CD4-positive, alpha-beta T cell treated with Interleukin-15 for 4 hours (primary cell): ENCODE data around the gene ANKIB1.
"Not testable (repeated sequence)": the region's sequence is repeated elsewhere in the genome, so short reads cannot be mapped to it uniquely, and the experiment has no call there.

ENCODE experiments used
- DNase-seq: peaks from one replicate; pipeline ENCODE4 v3.0.0-alpha.2; 2020; ENCODE audit warnings: low spot score

ANKIB1 gene

GRCh38 chr7:92410162-92410561 is 164.4 kb downstream of the ANKIB1 start:
- DNase-seq: not testable (repeated sequence)

DNA sequence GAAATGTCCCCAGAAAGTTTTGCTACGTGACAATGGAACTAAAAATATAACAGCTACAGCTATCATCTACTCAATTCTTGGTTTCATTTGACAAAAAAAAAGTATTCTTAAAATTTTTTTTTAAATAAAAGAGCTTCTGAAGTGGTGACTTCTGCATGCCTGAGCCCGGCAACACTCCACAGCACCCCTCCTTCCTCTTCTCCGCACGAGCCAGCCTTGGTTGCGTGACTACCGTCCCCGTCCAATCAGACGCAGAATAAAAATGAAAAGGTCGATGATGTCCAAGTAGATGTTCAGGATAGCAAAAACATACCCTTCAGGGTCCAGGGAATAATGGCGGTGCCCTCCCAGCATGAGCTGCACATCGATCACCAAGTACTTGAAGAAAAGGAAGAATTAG is 167.0 kb downstream of the ANKIB1 start:
- DNase-seq: no peak

- no peak for DNase-seq
These were observed 167.8 kb downstream of the ANKIB1 start for GRCh38 chr7:92413550-92413949.

DNA sequence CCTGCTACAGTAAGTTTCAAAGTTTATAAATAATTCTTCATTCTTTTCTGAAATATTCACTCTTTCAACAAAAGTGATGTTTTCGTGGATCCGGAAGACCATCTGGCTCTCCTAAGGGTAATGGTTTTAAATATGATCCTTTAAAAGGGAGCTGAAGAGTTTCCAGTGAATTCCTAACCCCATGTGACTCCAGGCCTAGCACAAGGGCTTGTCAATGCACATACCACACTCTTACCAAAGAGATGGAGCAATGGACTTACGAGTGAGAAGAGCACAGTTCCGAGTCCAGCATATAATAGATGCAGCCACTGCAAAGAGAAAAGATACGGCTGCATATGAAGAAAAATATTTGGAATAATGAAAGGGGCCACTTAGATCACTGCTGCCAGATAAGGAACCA is 169.5 kb downstream of the ANKIB1 start:
- DNase-seq: no peak

- DNase-seq: no peak
These were observed 172.1 kb downstream of the ANKIB1 start for GRCh38 chr7:92417913-92418312.

GRCh38 chr7:92421676-92422435 is 176.1 kb downstream of the ANKIB1 start:
- no peak for DNase-seq

GRCh38 chr7:92422926-92423325 is 177.2 kb downstream of the ANKIB1 start:
- DNase-seq: no peak

DNA sequence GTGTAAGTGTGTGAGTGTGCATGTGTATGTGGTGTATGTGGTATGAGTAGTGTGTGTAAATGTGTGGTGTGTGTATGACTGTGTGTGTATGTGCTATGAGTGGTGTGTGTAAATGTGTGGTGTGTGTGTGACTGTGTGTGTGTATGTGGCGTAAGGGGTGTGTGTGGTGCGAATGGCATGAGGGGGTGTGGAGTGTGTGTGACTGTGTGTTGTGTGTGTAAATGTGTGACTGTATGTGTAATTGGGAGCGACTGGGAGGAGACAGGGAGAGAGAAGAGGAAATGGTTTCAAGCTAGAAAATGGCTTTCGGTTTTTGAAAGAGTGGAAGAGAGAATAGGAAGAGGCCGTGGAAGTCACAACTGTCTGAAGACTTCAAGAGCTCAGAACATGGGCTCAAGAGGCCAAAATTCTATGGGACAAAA is 177.9 kb downstream of the ANKIB1 start:
- DNase-seq: no peak

DNA sequence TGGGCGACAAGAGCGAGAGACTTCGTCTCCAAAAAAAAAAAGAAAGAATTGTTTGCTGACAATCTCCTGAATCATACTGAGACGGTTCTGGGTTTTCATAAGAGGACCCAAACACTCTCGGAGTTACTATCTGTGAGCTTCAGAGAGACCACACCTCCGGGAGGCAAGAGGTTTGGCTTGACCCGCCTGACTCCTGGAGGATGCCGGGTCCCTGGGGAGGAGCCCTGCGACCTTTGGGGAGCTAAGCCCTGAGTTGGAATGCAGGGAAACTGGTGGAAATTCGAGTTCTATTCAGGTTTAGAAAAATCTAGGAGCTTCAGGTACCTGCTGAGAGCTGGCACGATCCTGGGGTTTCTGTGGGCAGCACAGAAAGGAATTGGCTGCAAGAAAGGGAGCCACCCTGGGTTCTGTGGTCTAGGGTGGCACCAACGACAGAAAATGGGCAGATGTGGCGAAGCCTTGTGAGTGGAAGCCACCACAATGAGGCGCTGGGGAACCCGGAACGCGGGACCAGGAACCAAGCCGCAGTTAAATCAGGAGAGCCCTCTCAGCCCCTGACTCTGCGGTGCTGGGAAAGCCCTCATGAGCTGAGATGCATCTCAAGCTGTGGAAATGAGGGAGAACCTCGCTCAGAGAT is 179.7 kb downstream of the ANKIB1 start:
- DNase-seq: no peak

DNA sequence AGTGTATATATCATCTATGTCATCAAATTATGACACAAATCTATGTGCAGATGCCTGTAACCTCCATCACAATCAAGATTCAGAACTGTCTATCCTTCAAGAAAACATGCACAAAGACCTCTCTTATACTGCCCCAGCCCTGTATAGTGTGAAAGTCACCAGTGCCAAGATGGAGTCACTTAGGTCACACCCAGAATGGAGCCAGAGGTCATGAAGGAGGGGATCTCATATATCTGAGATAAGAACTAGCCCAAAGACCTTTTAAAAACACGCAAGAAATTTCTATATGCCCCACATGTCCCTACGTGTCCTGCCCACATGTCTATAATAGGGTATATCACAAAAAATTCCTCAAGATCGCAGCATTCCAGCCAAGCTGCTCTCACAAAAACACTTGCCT is 181.4 kb downstream of the ANKIB1 start:
- no peak for DNase-seq

- DNase-seq: no peak
These were observed 186.6 kb downstream of the ANKIB1 start for GRCh38 chr7:92432299-92432946.

DNA sequence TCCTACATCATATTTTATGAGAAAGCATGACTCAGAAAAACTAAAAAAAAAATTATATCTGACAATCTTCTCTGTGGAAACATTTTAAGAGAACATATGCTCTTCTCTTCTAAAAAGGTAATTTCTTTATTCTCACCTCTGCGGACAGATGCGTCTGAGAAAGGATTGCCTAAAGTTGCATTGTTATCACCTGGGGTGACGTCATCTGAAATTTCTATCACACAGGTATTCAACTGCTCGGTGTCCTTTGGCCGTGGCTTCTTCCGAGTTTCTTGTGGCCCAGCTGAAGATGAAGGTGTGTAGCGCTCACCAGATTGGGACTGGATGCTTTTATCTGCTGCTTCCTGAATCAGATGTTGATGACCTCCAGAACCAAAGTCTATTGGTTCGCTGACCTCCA is 187.2 kb downstream of the ANKIB1 start:
- DNase-seq: no peak

- no peak for DNase-seq
These were observed 189.8 kb downstream of the ANKIB1 start for GRCh38 chr7:92435542-92435941.

- no peak for DNase-seq
These were observed 191.1 kb downstream of the ANKIB1 start for GRCh38 chr7:92436612-92437445.

DNA sequence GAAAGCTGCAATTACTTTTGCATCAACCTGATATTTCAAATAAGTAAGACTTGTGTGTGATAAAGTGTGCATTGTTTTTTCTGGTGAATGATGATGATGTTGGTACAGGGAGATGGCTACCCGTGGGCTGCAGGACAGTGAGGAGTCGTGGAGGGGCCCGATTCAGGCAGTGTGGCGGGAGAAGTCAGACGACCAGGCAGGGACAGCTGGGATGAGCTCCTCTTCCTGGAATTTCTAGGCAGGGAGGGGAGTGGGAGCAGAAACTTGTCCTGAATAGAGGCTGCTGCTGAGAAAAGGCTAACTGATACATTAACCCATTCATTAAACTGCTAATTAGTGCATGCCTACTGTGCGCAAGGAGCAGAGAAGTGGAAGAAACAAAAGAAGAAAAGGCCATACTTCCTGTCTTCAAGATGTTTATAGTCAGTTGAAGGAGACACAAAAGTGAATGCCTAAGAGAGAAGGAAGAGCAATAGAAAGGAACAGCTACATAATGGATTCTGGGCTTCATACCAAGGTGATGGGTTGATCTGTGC is 192.2 kb downstream of the ANKIB1 start:
- no peak for DNase-seq

- DNase-seq: not testable (repeated sequence)
These were observed 196.9 kb downstream of the ANKIB1 start for GRCh38 chr7:92442720-92443119.

DNA sequence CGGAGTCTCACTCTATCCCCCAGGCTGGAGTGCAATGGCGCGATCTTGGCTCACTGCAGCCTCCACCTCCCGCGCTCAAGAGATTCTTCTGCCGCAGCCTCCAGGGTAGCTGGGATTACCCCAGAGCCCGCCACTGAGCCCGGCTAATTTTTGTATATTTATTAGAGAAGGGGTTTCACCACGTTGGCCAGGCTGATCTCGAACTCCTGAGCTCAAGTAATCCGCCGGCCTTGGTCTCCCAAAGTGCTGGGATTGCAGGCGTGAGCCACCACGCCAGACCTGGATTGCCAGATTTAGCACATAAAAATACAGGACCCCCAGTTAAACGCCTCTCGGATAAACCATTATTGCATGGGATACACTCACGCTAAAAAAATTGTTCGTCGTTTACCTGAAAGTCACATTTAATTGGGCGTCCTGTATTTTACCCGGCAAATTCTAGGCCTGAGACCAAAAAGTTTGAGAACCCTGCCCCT is 201.1 kb downstream of the ANKIB1 start:
- no peak for DNase-seq

GRCh38 chr7:92447345-92448204 is 201.8 kb downstream of the ANKIB1 start, which contains the start of gene GATAD1:
Gene GATAD1, plus strand, starts transcription at chr7:92447482. Its CDS starts 248 bp downstream, at chr7:92447730.
- DNase-seq: peak; percentile 86

GRCh38 chr7:92448205-92448747 is 202.5 kb downstream of the ANKIB1 start:
- DNase-seq: peak; percentile 59
